GM12875 (cell line): ENCODE data around the gene AGAP2.
A peak's percentile ranks its signal among the peaks of the same experiment; 100 is the strongest.

Experiments used
- H3K4me3 ChIP-seq: one replicate; pipeline ENCODE4 v1.5.1; 2011; ENCODE audit warnings: low read depth, low read length, control low read depth
- CTCF ChIP-seq: IDR thresholded peaks from 2 replicates; pipeline ENCODE4 v1.5.1; 2011; ENCODE audit warnings: low read depth, mild to moderate bottlenecking, control low read depth, inconsistent platforms, low read length, moderate library complexity, borderline replicate concordance; ENCODE audit not compliant: insufficient read depth

The AGAP2 gene

GRCh38 chr12:57755454-57756372, 17.2 kb upstream of the AGAP2 start:
- no peak for TF ChIP-seq CTCF
- H3K4me3 ChIP-seq, result peak overlapping the region; percentile 76

- no peak for TF ChIP-seq CTCF
- peak overlapping the region; percentile 76 for H3K4me3 ChIP-seq
Observed at GRCh38 chr12:57755194-57755453, 16.6 kb upstream of the AGAP2 start.

GRCh38 chr12:57754411-57755193, 16.1 kb upstream of the AGAP2 start, which contains the start of gene MARCHF9:
TSS of gene MARCHF9 (plus strand) at chr12:57755103. CDS start at chr12:57755529, 426 bp downstream.
- no peak for TF ChIP-seq CTCF
- H3K4me3 ChIP-seq, result peak within 1 kb of the TSS; percentile 76

GRCh38 chr12:57753756-57754337, 15.3 kb upstream of the AGAP2 start:
- H3K4me3 ChIP-seq, result no peak overlapping the region
- TF ChIP-seq CTCF, result no peak

GRCh38 chr12:57752668-57753000, 14.1 kb upstream of the AGAP2 start:
- no peak for TF ChIP-seq CTCF
- no peak overlapping the region for H3K4me3 ChIP-seq

- peak within 1 kb of the TSS; percentile 83 for H3K4me3 ChIP-seq
- TF ChIP-seq CTCF, result no peak
Observed at GRCh38 chr12:57751788-57752667, 13.5 kb upstream of the AGAP2 start, which contains the start of gene CDK4. TSS of gene CDK4 (minus strand) at chr12:57752310. CDS start at chr12:57751717, 593 bp downstream.
